ENCODE data around the gene PARD3.

GRCh38 chr10:34160595-34160994 lies 654.5 kb downstream of the PARD3 start:
- TF ChIP-seq POLR2A (IDR thresholded peaks at IDR 0.05) (no peak), CTCF (IDR thresholded peaks at IDR 0.05) (no peak)

Measured in Peyer's patch (tissue), 4 donors.